Measurements from ENCODE around the gene ARMC9. TPM values are rescaled to one million over a fixed set of nuclear protein-coding genes. Genes with fewer than 3 reads are reported as not detected.

Gene ARMC9
- total and polyA plus RNA-seq, 2 experiments from 2014 or later: 22.5 to 23.7 TPM

DNA sequence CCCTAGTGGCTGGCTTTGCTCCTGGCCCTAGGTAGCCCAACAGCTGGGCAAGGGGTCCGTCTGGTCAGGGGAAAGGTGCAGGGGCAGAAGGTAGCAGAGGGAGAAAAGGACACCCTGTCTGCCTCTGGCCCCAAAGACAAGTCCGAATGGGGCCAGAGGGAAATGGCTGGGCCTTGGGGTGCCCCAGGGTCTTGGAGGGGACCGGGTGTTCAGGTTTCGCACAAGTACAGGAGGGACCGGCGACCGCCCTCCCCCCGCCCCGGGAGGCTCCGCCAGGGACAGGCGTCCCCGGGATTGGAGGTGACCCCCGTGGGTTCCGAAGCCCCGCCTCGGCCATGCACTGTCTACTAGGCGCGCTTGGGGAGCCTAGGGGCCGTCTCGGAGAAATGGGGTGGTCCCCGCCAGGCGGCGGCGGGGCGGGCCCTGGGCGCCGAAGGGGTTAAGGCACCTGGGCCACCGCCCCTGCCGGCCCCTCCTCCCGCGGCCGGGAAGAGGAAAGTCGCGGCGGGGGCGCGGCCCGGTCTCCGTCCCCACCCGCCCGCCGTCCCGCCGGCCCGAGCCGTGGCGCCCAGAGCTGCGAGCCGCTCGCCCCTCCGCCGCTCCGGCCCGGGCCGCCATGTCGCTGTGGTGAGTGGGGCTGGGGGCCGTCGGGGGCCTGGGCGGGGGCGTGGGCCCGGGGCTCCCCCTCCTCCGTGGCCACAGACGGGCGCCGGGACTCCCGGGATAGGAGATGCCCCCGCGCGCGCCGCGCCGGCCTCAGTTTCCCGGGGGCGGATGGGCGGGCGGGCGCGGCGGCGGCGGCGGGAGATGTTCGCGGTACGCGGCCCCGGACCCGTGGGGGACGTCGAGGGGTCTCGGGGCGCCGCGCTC, 197.0 kb downstream of the ARMC9 start, which contains the start of gene B3GNT7:
B3GNT7 (plus strand) TSS at position 523 of the 870 bp plus-strand sequence; CDS start at position 617, 94 bp downstream.
- no peak for TF ChIP-seq CTCF (IDR thresholded peaks at IDR 0.05; ENCODE audit: poor library complexity)
- no peak for TF ChIP-seq EZH2phosphoT487 (IDR thresholded peaks at IDR 0.05; ENCODE audit: low read depth, severe bottlenecking, unreplicated experiment)
- peak; percentile 32 for TF ChIP-seq EZH2 (IDR thresholded peaks at IDR 0.05; ENCODE audit: borderline replicate concordance)
- H3K36me3 ChIP-seq (replicated peaks; ENCODE audit: insufficient read depth, low read depth): no peaks in the 10 kb centered on the region
- H3K27me3 ChIP-seq: peaks cover 13% of the 10 kb centered on the region
- no peaks in the 10 kb centered on the region for H3K9me3 ChIP-seq (ENCODE audit: low read depth)
- DNase-seq (ENCODE audit: low spot score): peak; percentile 55
- H3K9me2 ChIP-seq (replicated peaks; ENCODE audit: insufficient read depth): no peaks in the 10 kb centered on the region
- H3K4me1 ChIP-seq (ENCODE audit: insufficient read depth): peaks cover 15% of the 10 kb centered on the region
- 15% methylated on average over 23 of the region's 95 CpGs for WGBS (ENCODE audit: low lambda C conversion rate, missing lambda C conversion rate)
- H3K4me3 ChIP-seq: peak within 1 kb of the TSS; percentile 64
- no peaks in the 10 kb centered on the region for H3K79me2 ChIP-seq
- H4K20me1 ChIP-seq (ENCODE audit: insufficient read depth, poor library complexity, severe bottlenecking): no peaks in the 10 kb centered on the region
- no peak within 1 kb of the TSS for H3K27ac ChIP-seq
- H2AFZ ChIP-seq: peak within 1 kb of the TSS; percentile 56
- peak within 1 kb of the TSS; percentile 84 for H3K4me2 ChIP-seq

- TF ChIP-seq EZH2phosphoT487 (IDR thresholded peaks at IDR 0.05; ENCODE audit: low read depth, severe bottlenecking, unreplicated experiment) (no peak), EZH2 (IDR thresholded peaks at IDR 0.05; ENCODE audit: borderline replicate concordance) (peak; percentile 8)
- Histone ChIP-seq H3K4me2 (peak overlapping the region; percentile 84), H3K36me3 (replicated peaks; ENCODE audit: insufficient read depth, low read depth) (no peaks in the 10 kb centered on the region), H3K4me3 (peak overlapping the region; percentile 64), H3K4me1 (ENCODE audit: insufficient read depth) (peaks cover 17% of the 10 kb centered on the region), H3K27ac (no peak overlapping the region), H3K9me3 (ENCODE audit: low read depth) (no peaks in the 10 kb centered on the region), H3K27me3 (peaks cover 13% of the 10 kb centered on the region), H4K20me1 (ENCODE audit: insufficient read depth, poor library complexity, severe bottlenecking) (no peaks in the 10 kb centered on the region), H2AFZ (peak overlapping the region; percentile 56), H3K9me2 (replicated peaks; ENCODE audit: insufficient read depth) (no peaks in the 10 kb centered on the region), H3K79me2 (no peaks in the 10 kb centered on the region)
- WGBS (ENCODE audit: low lambda C conversion rate, missing lambda C conversion rate): 55% methylated on average over 6 of the region's 41 CpGs
- no peak for DNase-seq (ENCODE audit: low spot score)
Observed at GRCh38 chr2:231396058-231396821, 197.8 kb downstream of the ARMC9 start.

DNA sequence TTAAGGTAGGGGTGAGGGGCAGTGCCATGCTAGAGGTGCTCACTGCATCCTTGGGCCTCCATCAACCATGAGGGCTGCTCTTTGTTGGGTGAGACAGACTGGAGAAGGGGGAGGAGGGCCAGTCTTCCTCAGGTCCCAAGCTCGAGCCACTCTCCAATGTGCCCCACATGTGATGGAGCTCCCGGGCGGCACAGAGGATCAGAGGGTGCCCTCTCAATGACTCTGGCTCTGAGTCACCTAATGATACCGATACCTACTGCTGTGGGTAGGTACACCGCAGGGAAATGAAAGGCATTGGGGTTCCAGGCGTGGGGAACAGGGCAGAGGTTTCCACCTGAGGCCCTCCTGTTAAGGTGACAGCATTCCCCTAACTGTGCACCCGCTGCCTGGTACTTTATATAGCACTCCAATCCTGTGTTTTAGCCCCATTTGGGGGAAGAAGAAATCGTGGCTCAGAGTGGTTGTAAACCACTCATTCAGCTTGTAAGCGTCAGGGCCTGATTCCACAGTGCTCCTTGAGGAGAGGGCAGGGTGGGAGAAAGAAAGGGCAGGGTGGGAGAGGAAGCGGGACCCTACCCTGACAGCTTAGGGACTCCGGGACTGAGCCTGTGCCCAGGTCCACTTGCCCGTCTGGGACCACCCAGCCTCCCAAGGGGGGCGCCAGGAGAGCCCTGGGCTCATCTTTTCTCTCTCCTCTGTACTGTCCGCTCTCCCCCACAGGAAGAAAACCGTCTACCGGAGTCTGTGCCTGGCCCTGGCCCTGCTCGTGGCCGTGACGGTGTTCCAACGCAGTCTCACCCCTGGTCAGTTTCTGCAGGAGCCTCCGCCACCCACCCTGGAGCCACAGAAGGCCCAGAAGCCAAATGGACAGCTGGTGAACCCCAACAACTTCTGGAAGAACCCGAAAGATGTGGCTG, 198.8 kb downstream of the ARMC9 start:
- Histone ChIP-seq H3K27me3 (peaks cover 13% of the 10 kb centered on the region), H2AFZ (no peak overlapping the region), H3K27ac (no peak overlapping the region), H3K36me3 (replicated peaks; ENCODE audit: insufficient read depth, low read depth) (no peaks in the 10 kb centered on the region), H3K9me2 (replicated peaks; ENCODE audit: insufficient read depth) (no peaks in the 10 kb centered on the region), H3K9me3 (ENCODE audit: low read depth) (no peaks in the 10 kb centered on the region), H4K20me1 (ENCODE audit: insufficient read depth, poor library complexity, severe bottlenecking) (no peaks in the 10 kb centered on the region), H3K79me2 (no peaks in the 10 kb centered on the region), H3K4me3 (no peak overlapping the region), H3K4me1 (ENCODE audit: insufficient read depth) (peaks cover 17% of the 10 kb centered on the region), H3K4me2 (no peak overlapping the region)
- WGBS (ENCODE audit: low lambda C conversion rate, missing lambda C conversion rate): 95% methylated on average over 22 of the region's 22 CpGs
- TF ChIP-seq EZH2 (IDR thresholded peaks at IDR 0.05; ENCODE audit: borderline replicate concordance): no peak
- TF ChIP-seq EZH2phosphoT487 (IDR thresholded peaks at IDR 0.05; ENCODE audit: low read depth, severe bottlenecking, unreplicated experiment): no peak
- TF ChIP-seq CTCF (IDR thresholded peaks at IDR 0.05; ENCODE audit: poor library complexity): no peak
- DNase-seq (ENCODE audit: low spot score): no peak
